ENCODE measurements around the gene ASXL1. TPM values are rescaled to one million over a fixed set of nuclear protein-coding genes. Genes with fewer than 3 reads are reported as not detected.
"Not testable (repeated sequence)": the region's sequence is repeated elsewhere in the genome, so short reads cannot be mapped to it uniquely, and the experiment has no call there.

ASXL1 gene
- total RNA-seq, 4 donors from 2014 or later: 69.2 to 139 (median 104) TPM

GRCh38 chr20:32463642-32464400, 105.7 kb downstream of the ASXL1 start:
- ATAC-seq (ENCODE audit: low FRiP score): peak; percentile 33
- no peak for TF ChIP-seq CTCF (IDR thresholded peaks at IDR 0.05)
- DNase-seq (ENCODE audit: low spot score): no peak

- ATAC-seq (ENCODE audit: low FRiP score) (no peak), DNase-seq (ENCODE audit: low spot score) (no peak)
- no peak for TF ChIP-seq CTCF (IDR thresholded peaks at IDR 0.05)
Measured at GRCh38 chr20:32464401-32465091, 106.4 kb downstream of the ASXL1 start.

- TF ChIP-seq CTCF (IDR thresholded peaks at IDR 0.05): no peak
- DNase-seq (ENCODE audit: low spot score) (no peak), ATAC-seq (ENCODE audit: low FRiP score) (peak; percentile 15)
Measured at GRCh38 chr20:32465092-32465900, 107.2 kb downstream of the ASXL1 start.

- not testable (repeated sequence) for DNase-seq (ENCODE audit: low spot score); ATAC-seq (ENCODE audit: low FRiP score)
Measured at GRCh38 chr20:32465901-32466675, 108.0 kb downstream of the ASXL1 start.

GRCh38 chr20:32466739-32467505, 108.8 kb downstream of the ASXL1 start:
- TF ChIP-seq CTCF (IDR thresholded peaks at IDR 0.05): no peak
- DNase-seq (ENCODE audit: low spot score) (no peak), ATAC-seq (ENCODE audit: low FRiP score) (no peak)

- no peak for ATAC-seq (ENCODE audit: low FRiP score)
- no peak for DNase-seq (ENCODE audit: low spot score)
- no peak for TF ChIP-seq CTCF (IDR thresholded peaks at IDR 0.05)
Measured at GRCh38 chr20:32467506-32468312, 109.6 kb downstream of the ASXL1 start.

Measured in omental fat pad (tissue), 4 donors.